GM18951 (cell line): Measurements from ENCODE around the gene ATG9B.
"Not testable (repeated sequence)": the region's sequence is repeated elsewhere in the genome, so short reads cannot be mapped to it uniquely, and the experiment has no call there.

ENCODE experiments used
- POLR2A ChIP-seq: IDR thresholded peaks from 4 replicates; pipeline ENCODE4 v1.6.1; 2011; ENCODE audit warnings: mild to moderate bottlenecking; ENCODE audit not compliant: insufficient read length, insufficient read depth; ENCODE audit errors: extremely low read depth
- in situ Hi-C: fragments of 300-500 bp; cut with MboI; formaldehyde crosslinking; loops from one replicate; pipeline ENCODE4 v1.12.0; 2022; ENCODE audit warnings: low sequenced_read_pairs, mixed read lengths, inconsistent platforms; ENCODE audit not compliant: unreplicated experiment

The ATG9B gene

GRCh38 chr7:151012911-151013347, 11.4 kb downstream of the ATG9B start:
- TF ChIP-seq POLR2A = no peak
- in situ Hi-C loops = no loop called here

DNA sequence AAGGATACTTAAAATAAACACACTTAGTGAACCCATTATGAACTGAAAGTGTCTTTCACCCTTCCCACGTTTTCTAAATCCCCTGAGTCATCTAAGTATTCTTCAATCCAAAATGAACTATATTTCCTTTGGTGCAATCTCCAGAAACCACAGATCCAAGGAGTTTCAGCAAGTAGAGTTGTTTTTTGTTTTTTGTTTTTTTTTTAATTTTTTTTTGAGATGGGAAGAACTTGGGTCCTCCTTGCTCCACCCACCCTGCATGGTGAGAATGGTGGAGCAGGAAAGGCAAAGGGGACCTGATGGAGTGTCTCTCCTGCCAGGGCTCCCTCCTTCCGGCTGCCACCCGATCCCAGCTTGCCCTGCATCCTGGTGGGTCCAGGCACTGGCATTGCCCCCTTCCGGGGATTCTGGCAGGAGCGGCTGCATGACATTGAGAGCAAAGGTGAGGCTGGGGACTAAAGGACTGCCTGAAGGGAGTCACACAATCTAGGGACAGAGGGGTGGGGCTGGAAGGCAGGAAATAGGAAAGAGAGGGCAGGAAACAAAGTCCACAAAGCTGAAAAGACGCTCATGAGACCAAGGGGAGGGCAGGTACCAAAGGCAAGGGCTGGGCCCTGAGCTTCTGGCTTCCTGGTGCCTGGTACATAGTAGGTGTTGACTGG, 12.1 kb downstream of the ATG9B start:
- no peak for TF ChIP-seq POLR2A
- in situ Hi-C loops = no loop called here

DNA sequence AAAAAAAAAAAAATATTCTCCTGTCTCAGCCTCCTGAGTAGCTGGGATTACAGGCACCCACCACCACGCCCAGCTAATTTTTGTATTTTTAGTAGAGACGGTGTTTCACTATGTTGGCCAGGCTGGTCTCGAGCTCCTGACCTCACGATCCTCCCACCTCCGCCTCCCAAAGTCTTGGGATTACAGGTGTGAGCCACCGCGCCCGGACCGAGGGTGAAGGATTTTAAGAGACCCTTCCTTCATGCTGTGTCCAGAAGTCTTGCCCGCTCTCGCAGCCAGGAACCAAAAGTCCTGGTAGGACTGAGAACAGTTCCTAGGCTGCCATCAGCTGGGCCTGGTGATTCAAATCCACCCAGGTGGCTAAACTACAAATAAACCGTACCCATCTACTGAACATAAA, 12.7 kb downstream of the ATG9B start:
- in situ Hi-C loops = not testable (repeated sequence)

DNA sequence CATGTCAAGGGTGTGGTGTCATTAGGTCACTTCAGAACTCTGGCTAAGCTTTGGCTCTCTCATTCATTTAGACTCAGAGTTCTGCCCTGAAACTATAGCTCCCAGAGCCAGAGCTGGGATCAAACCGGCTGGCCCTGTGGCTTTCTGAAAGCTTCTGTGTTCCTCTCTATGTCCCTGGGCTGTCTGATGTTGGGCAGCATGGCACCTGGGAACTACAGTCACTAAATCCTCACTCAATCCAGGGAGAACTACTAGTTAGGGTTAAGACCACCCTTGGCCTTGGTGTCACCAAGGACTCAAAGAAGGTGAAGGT, 13.2 kb downstream of the ATG9B start:
- no peak for TF ChIP-seq POLR2A
- in situ Hi-C loops = no loop called here

DNA sequence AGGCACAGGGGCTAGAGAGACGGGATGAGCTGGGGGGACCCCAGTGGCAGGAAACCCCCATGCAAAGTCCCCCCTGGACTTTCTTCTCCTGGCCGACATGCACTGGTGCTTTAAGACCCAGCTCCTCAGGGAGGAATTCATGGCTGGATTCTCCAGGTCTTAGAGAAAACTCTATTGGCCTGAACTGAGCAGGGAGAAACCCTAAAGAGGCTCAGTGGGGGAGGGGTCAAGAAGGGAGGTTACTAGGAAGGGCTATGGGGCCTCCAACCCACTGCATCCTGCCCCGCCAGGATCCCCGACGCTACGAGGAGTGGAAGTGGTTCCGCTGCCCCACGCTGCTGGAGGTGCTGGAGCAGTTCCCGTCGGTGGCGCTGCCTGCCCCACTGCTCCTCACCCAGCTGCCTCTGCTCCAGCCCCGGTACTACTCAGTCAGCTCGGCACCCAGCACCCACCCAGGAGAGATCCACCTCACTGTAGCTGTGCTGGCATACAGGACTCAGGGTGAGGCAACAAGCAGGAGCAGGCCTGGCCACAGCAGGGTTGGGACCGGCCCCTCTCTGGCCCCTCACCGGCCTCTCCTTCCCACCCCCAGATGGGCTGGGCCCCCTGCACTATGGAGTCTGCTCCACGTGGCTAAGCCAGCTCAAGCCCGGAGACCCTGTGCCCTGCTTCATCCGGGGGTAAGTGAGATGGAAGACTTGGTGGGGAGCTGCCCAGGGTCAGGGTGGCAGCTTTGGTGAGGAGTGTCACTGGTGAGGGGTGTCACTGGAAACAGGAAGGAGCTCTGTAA, 13.8 kb downstream of the ATG9B start:
- in situ Hi-C loops = no loop called here

DNA sequence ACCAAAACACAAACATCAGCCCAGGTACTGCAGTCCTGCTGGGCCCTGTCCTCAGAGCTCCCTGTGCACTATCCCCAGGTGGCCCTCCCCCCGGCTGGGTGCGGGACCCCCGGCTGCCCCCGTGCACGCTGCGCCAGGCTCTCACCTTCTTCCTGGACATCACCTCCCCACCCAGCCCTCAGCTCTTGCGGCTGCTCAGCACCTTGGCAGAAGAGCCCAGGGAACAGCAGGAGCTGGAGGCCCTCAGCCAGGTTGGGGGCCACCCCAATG, 14.3 kb downstream of the ATG9B start:
- TF ChIP-seq POLR2A = no peak
- in situ Hi-C loops = no loop called here

More for the DNA sequence above, 13.8 kb downstream of the ATG9B start:
- no peak for TF ChIP-seq POLR2A

GRCh38 chr7:151009327-151010036, 14.8 kb downstream of the ATG9B start:
- in situ Hi-C loops = no loop called here
- no peak for TF ChIP-seq POLR2A

DNA sequence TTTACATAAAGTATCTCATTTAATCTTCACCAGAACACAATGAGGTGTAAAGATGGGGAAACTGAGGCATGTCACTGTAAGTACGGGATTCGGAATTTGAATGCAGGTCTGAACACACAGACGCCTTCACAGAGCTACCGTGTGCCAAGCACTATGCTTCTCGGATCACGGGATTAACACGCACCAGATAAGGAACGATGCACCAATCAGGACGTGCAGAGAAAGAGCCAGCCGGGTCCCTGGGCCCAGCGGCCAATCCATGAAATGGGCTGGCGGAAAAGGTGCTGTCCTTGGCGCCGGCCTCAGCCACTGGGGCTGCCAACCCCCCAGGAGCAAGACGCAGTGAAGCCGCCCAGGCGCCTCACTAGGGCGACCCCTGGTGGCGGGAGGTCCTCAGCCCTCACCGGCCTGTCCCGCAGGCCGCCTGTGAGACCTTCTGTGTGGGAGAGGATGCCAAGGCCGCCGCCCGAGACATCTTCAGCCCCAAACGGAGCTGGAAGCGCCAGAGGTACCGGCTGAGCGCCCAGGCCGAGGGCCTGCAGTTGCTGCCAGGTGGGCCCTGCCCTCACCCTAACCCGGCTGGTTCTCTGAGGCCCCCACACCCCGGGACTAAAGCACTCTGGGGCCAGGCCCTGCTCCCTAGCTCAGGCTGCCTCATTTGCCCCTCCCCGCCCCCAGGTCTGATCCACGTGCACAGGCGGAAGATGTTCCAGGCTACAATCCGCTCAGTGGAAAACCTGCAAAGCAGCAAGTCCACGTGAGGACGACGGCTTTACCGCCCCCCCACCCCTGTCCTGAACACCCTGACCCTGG, 15.6 kb downstream of the ATG9B start:
- peak; percentile 43 for TF ChIP-seq POLR2A
- in situ Hi-C loops = no loop called here

DNA sequence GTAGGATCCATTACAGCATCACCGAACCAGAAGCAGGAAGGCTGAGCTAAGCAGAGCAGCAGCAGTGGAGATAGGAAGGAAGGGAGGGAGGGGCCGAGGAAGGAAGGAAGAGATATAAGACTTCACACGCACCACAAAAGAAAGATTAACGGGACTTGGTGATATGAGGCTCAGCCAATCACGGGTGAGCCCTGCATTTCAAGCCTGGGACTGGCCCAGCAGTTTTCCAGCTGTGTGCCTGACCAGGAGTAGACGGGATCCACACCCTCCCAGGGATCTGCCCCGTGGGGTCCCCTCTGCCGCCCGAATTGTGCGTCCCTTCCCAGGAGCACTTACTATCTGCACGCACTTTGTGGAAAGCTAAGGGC, 16.2 kb downstream of the ATG9B start:
- no peak for TF ChIP-seq POLR2A
- in situ Hi-C loops = no loop called here

GRCh38 chr7:151007469-151007898, 16.8 kb downstream of the ATG9B start:
- no peak for TF ChIP-seq POLR2A
- in situ Hi-C loops = no loop called here

DNA sequence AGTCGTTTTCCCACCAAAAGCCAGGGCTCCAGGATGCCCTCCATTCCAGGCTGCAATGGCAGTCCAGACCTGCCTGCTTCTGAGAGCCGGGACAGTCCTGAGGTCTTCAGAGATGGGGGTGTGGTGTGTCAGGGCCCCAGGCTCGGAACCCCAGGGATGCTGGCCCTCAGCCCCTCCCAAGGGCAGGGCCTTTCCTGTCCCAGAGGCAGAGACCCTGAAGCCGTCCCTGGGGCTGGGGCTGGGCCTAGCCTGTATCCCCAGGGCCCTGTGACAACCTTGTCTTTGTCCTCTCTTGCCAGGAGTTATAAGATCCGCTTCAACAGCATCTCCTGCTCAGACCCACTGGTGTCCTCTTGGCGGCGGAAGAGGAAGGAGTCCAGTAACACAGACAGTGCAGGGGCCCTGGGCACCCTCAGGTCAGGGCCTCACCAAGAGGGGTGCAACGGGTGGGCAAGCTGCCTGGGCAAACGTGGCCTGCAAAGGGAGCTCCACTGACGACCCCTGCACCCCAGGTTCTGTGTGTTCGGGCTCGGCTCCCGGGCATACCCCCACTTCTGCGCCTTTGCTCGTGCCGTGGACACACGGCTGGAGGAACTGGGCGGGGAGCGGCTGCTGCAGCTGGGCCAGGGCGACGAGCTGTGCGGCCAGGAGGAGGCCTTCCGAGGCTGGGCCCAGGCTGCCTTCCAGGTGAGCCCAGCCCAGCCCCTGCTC, 17.5 kb downstream of the ATG9B start:
- no peak for TF ChIP-seq POLR2A
- in situ Hi-C loops = no loop called here

GRCh38 chr7:151005566-151005965, 18.7 kb downstream of the ATG9B start:
- in situ Hi-C loops = no loop called here
- no peak for TF ChIP-seq POLR2A

- no peak for TF ChIP-seq POLR2A
- in situ Hi-C loops = no loop called here
Observed at GRCh38 chr7:151003572-151003971, 20.7 kb downstream of the ATG9B start.
